ENCODE measurements around the gene HK1. TPM values are rescaled to one million over a fixed set of nuclear protein-coding genes. Genes with fewer than 3 reads are reported as not detected.

Gene HK1
- total RNA-seq, 1 experiment from 2014 or later = 98.8 TPM

DNA sequence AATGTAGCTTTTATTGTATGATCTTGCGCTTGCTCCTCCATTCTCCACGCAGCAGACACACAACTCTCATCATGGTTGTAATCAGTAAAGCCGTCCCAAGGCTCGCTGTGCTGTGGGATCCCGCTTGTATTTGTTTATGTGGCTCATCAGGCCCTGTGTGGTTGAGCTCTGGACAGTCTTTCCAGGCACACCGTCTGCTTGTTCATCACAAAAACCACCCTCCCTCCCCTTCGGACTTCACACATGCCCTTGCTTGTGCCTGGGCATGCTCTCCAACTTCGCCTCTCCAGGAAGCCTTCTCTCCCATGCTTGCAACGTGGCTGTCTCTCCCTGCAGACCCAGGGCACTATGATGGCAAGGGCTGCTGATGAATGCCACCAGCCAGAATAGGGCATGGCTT is 62.4 kb downstream of the HK1 start:
- no peak overlapping the region for H2BK120ac ChIP-seq (ENCODE audit: low read depth, low read length, poor library complexity, severe bottlenecking)
- no peak overlapping the region for H4K5ac ChIP-seq (ENCODE audit: insufficient read length, low read depth, low read length)
- no peaks in the 10 kb centered on the region for H3K9me3 ChIP-seq (ENCODE audit: control insufficient read depth, low read depth, low read length)
- H3K27me3 Mint-ChIP-seq (ENCODE audit: low read depth) = no peaks in the 10 kb centered on the region; the same call in 1 of the 2 replicates
- H3K27ac Mint-ChIP-seq = peak overlapping the region; percentile 30 to 73 (median 59); a peak in 5 of 7 replicates
- H3K27ac ChIP-seq (ENCODE audit: insufficient read length, low read depth, low read length) = no peak overlapping the region
- no peak overlapping the region for H3K18ac ChIP-seq (ENCODE audit: insufficient read length, low read depth, low read length)
- no peaks in the 10 kb centered on the region for H4K20me1 ChIP-seq (ENCODE audit: control insufficient read depth, insufficient read depth, insufficient read length)
- H2BK12ac ChIP-seq (ENCODE audit: insufficient read length, low read depth, low read length) = peak overlapping the region; percentile 43
- no peak overlapping the region for H2AFZ ChIP-seq (ENCODE audit: low read length)
- no peak overlapping the region for H4K91ac ChIP-seq (ENCODE audit: insufficient read length, low read depth, low read length)
- peak overlapping the region; percentile 27 for H2BK5ac ChIP-seq (ENCODE audit: insufficient read length, low read length)
- H3K79me1 ChIP-seq (ENCODE audit: insufficient read depth, low read depth, low read length, poor library complexity, severe bottlenecking) = peaks cover 3% of the 10 kb centered on the region
- no peak overlapping the region for H3K23ac ChIP-seq (ENCODE audit: insufficient read length, low read depth, low read length)
- no peak overlapping the region for H3T11ph ChIP-seq (ENCODE audit: low read length)
- H3K4me2 ChIP-seq (ENCODE audit: insufficient read depth, insufficient read length, low read length) = no peak overlapping the region
- H3K4me3 Mint-ChIP-seq = no peak overlapping the region
- no peak overlapping the region for H2AK5ac ChIP-seq (ENCODE audit: insufficient read length, low read length)
- H3K9me3 Mint-ChIP-seq = no peaks in the 10 kb centered on the region
- no peak overlapping the region for H3K4ac ChIP-seq (ENCODE audit: low read depth, low read length)
- peak overlapping the region; percentile 13 for H3K9ac ChIP-seq (ENCODE audit: extremely low read depth, insufficient read length, low read length)
- peaks cover 45% of the 10 kb centered on the region; the same call in 1 of the 2 replicates for H3K79me2 ChIP-seq (ENCODE audit: insufficient read depth, low read length)
- no peak overlapping the region for H4K8ac ChIP-seq (replicated peaks; ENCODE audit: insufficient read length, low read depth, low read length)
- H2BK15ac ChIP-seq (ENCODE audit: low read depth, low read length) = peak overlapping the region; percentile 56; the same call in 1 of the 2 replicates
- no peak overlapping the region for H2BK20ac ChIP-seq (ENCODE audit: low read depth, low read length, poor library complexity, severe bottlenecking)
- peaks cover 14 to 21% (median 14%) of the 10 kb centered on the region in 3 experiments for H3K36me3 Mint-ChIP-seq (ENCODE audit: insufficient read depth in 1 of 3, low read depth in 3 of 3)
- no peaks in the 10 kb centered on the region for H3K23me2 ChIP-seq (ENCODE audit: insufficient read length, low read depth, low read length, poor library complexity, severe bottlenecking)
- H3K14ac ChIP-seq (ENCODE audit: insufficient read depth, low read length) = no peak overlapping the region
- DNase-seq = no peak
- WGBS (ENCODE audit: extremely low coverage, insufficient read length, low lambda C conversion rate) = no CpG with 5 or more reads among the region's 9 CpGs
- peaks cover 32% of the 10 kb centered on the region; the same call in 1 of the 2 replicates for H3K4me1 ChIP-seq (ENCODE audit: insufficient read depth, low read length)
- TF ChIP-seq, protein P1, sequence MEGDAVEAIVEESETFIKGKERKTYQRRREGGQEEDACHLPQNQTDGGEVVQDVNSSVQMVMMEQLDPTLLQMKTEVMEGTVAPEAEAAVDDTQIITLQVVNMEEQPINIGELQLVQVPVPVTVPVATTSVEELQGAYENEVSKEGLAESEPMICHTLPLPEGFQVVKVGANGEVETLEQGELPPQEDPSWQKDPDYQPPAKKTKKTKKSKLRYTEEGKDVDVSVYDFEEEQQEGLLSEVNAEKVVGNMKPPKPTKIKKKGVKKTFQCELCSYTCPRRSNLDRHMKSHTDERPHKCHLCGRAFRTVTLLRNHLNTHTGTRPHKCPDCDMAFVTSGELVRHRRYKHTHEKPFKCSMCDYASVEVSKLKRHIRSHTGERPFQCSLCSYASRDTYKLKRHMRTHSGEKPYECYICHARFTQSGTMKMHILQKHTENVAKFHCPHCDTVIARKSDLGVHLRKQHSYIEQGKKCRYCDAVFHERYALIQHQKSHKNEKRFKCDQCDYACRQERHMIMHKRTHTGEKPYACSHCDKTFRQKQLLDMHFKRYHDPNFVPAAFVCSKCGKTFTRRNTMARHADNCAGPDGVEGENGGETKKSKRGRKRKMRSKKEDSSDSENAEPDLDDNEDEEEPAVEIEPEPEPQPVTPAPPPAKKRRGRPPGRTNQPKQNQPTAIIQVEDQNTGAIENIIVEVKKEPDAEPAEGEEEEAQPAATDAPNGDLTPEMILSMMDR (conservative IDR thresholded peaks at IDR 0.05) = no peak
- no peak overlapping the region for H3K56ac ChIP-seq (ENCODE audit: insufficient read length, low read depth, low read length)
- H3K4me1 Mint-ChIP-seq = peaks cover 58 to 63% of the 10 kb centered on the region in 2 experiments
- H3K27me3 ChIP-seq (ENCODE audit: insufficient read depth, low read length) = no peaks in the 10 kb centered on the region

Measured in H9 (cell line).